Measurements from ENCODE around the gene FUOM.

- TF ChIP-seq JUN (CRISPR knock-in tag; IDR thresholded peaks at IDR 0.05) (no peak), SP1 (CRISPR knock-in tag; conservative IDR thresholded peaks at IDR 0.05) (no peak), SMAD4 (CRISPR knock-in tag; IDR thresholded peaks at IDR 0.05) (no peak), TCF7 (CRISPR knock-in tag; IDR thresholded peaks at IDR 0.05; ENCODE audit: low read depth) (no peak), ESRRA (CRISPR knock-in tag; IDR thresholded peaks at IDR 0.05; ENCODE audit: borderline replicate concordance) (no peak), ZNF121 (CRISPR knock-in tag; IDR thresholded peaks at IDR 0.05) (no peak)
- TF ChIP-seq, protein P1, sequence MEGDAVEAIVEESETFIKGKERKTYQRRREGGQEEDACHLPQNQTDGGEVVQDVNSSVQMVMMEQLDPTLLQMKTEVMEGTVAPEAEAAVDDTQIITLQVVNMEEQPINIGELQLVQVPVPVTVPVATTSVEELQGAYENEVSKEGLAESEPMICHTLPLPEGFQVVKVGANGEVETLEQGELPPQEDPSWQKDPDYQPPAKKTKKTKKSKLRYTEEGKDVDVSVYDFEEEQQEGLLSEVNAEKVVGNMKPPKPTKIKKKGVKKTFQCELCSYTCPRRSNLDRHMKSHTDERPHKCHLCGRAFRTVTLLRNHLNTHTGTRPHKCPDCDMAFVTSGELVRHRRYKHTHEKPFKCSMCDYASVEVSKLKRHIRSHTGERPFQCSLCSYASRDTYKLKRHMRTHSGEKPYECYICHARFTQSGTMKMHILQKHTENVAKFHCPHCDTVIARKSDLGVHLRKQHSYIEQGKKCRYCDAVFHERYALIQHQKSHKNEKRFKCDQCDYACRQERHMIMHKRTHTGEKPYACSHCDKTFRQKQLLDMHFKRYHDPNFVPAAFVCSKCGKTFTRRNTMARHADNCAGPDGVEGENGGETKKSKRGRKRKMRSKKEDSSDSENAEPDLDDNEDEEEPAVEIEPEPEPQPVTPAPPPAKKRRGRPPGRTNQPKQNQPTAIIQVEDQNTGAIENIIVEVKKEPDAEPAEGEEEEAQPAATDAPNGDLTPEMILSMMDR (IDR thresholded peaks at IDR 0.05) = no peak
- TF ChIP-seq, protein P2, sequence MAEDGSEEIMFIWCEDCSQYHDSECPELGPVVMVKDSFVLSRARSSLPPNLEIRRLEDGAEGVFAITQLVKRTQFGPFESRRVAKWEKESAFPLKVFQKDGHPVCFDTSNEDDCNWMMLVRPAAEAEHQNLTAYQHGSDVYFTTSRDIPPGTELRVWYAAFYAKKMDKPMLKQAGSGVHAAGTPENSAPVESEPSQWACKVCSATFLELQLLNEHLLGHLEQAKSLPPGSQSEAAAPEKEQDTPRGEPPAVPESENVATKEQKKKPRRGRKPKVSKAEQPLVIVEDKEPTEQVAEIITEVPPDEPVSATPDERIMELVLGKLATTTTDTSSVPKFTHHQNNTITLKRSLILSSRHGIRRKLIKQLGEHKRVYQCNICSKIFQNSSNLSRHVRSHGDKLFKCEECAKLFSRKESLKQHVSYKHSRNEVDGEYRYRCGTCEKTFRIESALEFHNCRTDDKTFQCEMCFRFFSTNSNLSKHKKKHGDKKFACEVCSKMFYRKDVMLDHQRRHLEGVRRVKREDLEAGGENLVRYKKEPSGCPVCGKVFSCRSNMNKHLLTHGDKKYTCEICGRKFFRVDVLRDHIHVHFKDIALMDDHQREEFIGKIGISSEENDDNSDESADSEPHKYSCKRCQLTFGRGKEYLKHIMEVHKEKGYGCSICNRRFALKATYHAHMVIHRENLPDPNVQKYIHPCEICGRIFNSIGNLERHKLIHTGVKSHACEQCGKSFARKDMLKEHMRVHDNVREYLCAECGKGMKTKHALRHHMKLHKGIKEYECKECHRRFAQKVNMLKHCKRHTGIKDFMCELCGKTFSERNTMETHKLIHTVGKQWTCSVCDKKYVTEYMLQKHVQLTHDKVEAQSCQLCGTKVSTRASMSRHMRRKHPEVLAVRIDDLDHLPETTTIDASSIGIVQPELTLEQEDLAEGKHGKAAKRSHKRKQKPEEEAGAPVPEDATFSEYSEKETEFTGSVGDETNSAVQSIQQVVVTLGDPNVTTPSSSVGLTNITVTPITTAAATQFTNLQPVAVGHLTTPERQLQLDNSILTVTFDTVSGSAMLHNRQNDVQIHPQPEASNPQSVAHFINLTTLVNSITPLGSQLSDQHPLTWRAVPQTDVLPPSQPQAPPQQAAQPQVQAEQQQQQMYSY (CRISPR knock-in tag; IDR thresholded peaks at IDR 0.05) = no peak
- TF ChIP-seq, protein P3, sequence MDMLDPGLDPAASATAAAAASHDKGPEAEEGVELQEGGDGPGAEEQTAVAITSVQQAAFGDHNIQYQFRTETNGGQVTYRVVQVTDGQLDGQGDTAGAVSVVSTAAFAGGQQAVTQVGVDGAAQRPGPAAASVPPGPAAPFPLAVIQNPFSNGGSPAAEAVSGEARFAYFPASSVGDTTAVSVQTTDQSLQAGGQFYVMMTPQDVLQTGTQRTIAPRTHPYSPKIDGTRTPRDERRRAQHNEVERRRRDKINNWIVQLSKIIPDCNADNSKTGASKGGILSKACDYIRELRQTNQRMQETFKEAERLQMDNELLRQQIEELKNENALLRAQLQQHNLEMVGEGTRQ (CRISPR knock-in tag; IDR thresholded peaks at IDR 0.05) = no peak
Observed at GRCh38 chr10:133391761-133392518, 34.1 kb upstream of the FUOM start.

Data from WTC11 (cell line).